GM21825 (cell line): ENCODE measurements around the gene CTBP2.

Experiments used
- ATAC-seq: cut with Tn5 transposase; IDR thresholded peaks from one replicate; pipeline ENCODE4 v1.9.1; 2021; ENCODE audit warnings: mild to moderate bottlenecking, moderate library complexity; ENCODE audit not compliant: unreplicated experiment

CTBP2 gene

DNA sequence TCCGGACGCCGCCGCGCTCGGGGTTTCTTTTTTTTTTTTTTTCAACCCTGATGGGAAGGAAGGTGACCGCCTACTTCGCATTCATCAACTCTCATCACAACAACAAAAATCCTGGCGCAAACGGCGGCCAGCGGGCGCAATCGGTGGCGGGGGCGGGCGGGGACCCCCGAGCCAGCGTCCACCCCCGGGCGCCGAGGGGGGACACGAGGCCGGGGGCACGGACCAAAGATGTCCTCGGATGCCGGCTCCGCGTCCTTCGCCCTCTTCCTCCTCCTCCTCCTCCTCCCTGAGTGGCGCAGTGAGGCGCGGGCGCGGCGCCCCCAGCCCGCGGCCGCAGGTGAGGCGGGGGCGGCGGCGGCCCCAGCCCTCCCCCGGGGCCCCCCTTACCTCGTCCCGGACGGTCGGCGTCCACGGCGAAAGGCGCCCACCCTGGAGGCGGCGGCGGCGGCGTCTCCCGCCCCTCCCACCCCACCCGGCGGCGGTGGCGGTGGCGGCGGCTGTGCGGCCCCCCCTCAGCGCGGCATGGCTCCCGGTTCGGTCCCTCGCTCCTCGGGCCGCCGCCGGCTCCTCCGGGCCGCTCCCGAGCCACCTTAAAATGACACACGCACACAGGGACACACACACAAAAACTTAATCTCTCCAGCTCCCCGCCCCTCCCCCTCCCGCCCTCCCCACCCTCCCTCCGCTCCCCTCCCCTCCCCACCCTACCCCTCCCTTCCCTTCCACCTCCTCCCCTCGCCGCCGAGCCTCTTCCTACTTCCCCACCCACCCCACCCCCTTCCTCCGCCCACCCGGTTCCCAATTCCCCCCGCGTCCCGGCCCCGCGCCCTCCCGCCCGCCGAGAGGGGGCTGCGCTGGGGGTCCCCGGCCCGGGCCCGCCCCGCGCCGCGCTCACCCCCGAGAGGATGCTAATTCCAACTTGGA is at the start of gene CTBP2:
Gene CTBP2 (minus strand): TSS at position 632 of the 924 bp plus-strand sequence.
- no peak for ATAC-seq

DNA sequence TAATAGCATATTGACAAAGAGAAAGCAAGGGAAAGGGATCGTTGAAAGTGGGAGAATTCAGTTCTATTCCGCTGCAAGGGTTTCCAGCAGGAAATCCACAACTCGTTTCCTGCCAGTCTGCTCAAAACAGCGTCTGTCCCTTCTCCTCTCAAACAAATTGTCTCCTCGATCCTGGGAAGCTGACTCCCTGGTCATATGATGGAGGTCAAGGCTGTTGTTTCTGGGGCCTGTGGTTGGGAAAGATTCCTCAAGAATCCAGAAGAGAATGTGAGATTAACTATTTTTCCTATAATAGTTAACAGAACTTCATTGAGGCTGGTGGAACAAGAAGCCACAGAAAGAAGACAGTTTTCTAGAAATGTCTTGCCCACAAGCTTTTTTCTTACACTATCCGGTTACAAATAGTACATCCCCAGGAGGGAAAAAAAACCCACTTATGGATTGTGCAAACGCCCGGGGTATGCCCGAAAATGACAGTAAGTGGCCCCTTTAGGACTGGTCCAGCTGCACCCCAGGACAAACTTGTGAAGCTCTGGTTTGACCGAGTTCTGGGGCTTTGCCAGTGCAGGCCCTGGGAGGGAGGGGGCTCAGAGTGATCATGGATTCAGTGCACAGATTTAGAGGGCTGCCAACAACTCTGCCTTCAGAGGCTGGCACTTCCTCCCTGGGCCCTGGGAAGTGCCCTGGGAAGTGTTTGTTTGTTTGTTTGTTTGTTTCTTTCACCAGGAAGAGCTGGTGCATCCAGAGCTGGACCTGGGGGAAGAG is 49.4 kb upstream of the CTBP2 start:
- no peak for ATAC-seq

DNA sequence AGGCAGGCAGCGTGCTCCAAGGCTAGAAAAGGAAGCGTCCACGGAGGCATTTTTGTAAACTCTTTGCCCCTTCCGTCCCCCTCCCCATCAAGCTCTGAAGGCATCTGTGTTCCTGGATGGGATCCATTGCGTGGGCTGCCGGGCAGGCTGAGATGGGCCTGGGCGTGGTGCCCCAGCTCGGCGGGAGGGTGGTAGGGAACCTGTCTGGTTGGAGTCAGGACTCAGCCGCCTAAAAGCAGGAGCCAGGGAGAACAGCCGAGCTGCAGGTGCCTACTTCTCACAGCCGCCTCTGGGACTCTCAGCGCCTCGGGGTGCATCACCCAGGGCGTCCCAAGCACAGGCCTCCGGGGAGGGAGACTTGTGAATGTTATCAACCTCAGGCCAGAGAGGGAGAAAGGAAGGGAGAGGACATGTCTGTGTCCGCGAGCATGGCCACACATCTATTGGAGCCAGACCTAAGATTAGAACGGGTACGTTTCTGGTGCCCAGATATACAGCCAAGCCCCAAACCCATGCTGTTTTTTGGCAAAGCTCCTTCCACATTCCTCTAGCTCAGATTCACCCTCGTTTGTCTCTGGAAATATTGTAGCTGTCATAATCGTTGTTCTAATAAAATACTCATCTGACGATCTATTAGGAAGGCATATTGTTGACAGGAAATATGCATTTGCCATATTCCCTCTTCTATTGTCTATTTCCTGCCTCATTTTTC is 48.6 kb upstream of the CTBP2 start:
- ATAC-seq = no peak

DNA sequence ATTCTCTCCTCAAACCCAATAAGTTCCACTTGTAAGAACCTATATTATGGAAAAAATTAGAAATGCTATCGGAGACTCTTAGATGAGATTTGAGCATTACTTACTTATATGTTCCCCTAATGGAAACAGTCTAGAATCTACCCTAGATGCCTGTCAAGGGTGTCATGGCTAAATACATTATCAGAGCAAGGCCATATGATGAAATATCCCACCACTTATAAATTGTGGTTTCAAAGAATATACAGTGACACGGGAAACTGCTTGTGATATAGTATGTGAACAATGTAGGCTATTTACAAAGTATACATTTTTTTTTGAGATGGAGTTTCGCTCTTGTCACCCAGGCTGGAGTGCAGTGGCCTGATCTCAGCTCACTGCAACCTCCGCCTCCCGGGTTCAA is 46.3 kb upstream of the CTBP2 start:
- no peak for ATAC-seq

DNA sequence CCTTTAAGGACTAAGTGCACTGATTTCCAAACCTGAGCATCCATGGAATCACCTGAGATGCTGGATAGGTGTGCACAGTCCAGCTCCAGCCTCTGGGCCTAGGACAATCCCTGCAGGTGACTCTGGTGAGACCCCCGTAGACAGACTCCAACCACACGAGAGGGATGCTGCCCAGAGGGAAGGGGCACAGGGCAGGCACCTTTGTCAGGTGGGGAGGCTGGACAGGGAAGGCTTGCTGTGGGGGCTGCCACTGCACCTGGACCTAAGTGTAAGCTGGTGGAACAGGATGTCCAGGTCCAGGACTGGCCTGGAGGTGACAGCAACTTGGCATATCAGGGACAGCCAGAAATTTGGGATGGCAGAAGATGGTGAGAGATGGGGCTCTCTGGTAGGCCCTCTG is 45.1 kb upstream of the CTBP2 start:
- no peak for ATAC-seq

DNA sequence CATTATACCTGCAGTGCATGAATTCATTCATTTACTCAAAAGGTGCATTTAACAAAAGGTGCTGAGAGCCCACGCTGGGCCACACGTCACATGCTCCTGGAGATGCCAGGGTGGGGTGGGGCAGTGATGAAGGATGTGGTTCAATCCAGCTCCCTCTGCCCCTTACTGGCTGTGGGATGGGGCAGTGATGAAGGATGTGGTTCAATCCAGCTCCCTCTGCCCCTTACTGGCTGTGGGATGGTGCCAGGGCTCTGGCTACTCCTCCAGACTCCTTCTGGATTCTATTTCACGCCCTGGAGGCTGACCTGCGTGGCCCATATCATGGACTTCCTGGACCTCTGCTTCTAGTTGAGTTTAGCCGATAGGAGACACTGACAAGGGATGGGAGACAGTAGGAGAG is 44.0 kb upstream of the CTBP2 start:
- ATAC-seq = no peak

DNA sequence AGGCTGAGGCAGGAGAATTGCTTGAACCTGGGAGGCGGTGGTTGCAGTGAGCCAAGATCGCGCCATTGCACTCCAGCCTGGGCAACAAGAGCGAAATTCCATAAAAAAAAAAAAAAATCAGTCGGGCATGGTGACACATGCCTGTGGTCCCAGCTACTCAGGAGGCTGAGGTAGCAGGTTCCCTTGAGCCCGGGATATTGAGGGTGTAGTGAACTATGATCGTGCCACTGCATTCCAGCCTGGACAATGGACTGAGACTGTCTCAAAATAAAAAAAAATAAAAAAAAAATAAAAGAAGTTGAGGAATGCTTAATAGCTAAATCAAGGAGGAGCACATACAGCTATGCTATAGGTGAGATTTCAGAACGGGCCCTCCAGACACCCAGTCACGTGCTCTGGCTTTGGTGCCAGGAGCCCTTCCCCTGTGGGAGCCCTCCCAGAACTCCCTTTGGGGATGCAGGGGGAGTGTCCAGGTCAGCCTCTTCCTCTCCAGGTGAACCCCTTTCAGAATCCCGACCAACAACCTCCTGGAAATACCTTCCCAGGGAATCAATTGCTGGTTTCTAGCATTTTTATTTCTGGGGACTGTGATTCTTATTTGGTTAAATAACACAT is 42.9 kb upstream of the CTBP2 start:
- no peak for ATAC-seq

DNA sequence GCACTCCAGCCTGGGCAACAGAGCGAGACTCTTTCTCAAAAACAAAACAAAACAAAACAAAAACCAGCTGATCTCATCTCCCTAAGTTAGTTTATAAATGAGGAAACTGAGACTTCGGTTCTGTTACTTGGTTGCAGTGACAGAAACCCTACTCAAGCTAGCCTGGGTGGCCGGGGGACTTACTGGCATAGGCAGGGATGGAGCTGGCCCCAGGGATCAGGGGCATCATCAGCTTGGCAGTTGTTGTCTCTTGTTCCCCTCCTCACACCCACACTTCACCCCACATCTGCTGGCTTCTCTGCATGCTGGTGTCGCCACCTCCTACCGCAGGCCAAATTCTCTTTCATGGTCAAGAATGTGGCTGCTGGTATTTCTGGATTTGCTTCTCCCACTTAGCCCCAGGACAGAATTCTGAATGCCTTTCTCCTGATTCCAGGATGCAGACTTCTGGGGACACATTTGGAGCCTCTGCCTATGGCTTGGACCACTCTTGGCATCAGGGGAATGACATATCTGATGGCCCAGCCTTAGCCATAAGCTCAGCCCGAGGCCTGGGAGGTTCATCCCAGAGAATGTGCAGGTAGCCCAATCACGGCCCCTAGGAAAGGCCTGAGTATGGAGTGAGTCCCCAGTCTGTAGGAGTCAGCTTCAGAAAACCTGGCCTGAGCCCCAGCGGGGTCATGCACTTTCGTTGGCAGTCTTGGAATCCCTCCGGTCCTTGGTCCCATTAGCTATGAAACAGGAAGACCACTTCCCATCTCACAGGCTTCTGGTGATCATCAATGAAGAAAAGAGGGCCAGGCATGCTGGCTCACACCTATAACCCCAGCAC is 41.6 kb upstream of the CTBP2 start:
- ATAC-seq = no peak

DNA sequence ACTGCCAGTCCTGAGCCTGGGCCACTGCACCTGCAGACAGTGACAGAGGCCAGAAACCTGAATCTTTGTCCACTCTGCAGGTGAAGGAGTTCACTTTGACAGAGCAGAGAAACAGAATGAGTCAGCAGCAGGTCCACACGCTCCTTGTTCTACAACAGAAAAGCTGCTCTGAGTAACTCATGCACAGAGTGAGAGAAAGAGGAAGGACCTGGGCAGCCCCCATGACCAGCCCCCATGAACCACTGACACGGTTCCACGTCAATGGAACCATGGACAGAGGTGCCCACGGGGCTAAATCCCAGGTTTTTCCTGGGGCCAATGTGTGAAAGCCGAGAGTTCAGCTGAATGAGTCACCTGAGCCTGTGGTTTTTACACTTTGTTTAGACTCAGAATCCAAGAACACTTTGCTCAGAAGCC is 40.8 kb upstream of the CTBP2 start:
- peak; percentile 79 for ATAC-seq

DNA sequence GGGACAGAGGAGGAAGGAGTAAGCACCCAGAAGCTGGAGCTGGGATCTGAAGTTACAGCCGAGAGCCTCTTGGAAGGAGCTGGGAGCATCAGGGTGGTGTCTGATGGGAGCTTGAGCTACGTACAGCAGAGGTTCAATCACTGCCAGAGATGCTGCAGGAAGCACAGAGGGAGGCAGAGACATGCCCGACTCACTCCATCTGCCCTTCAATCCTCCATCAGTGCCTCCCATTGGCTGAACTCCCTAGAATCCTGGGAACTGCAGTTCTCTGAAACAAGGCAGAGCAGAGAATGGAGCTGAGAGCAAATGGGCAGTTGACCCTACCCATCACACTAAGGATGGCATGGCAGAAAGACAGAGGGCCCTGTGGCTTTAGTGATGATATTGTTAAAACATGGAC is 40.0 kb upstream of the CTBP2 start:
- ATAC-seq = no peak

DNA sequence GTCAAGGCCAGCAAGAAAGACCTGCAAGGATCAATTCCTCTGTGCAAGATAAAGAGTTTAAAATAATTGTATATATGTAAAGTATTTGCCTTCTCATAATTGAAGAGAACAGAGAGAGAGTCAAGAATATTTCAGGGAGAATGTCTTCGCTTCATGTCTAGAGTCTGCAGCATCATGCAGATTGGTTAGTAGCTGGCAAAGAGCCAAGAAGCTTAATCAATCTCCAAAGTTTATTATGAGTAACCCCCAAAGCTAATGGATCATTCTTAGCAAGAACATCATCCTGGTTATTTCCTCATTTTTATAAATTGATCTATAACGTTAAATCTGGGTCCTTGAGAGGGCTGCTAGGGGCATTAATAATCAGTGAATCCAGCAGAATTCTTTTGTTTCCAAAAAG is 38.9 kb upstream of the CTBP2 start:
- no peak for ATAC-seq

DNA sequence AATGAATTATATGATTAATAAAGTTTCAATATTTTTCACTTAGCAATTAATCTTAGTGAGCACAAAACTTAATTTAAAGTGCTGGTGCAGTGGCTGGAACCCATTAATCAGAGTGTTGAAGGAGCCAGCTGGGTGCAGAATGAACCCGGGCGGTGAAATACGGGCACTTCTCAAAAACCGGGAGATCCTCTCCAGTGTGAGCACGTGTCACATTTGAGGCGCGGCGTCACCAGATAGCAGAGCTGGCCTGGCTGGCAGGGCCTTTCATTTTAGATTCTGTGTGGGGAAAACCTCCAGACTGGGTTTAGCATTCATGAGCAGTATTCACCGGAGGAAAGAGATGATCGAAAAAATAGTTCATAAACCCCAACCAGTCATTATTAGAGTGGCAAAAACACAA is 34.5 kb upstream of the CTBP2 start:
- no peak for ATAC-seq

DNA sequence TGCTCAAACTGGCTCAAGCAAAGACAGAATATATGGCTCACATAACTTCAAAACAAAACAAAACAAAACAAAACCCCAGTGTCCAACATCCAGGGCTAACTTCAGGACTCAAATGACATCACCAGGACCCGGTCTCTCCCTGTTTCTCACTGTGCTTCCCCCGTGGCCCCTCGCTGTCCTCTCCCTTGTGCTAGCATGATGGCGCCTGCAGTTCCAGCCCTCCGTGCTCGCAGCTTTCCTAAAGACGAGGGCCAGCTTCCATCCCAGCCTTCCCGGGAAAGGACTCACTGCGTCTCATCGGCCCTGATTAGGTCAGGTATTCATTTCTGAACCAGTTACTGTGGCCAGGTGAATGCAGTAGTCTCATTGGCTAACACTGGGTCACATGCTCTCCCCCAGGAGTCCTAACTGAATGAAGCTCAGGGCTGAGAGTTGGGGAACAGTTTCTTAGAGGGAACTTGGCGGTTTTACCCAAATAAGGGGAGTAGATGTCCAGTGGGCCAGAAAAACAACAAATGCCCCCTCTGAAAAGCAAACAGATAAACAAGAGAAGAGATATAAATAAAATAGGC is 33.0 kb upstream of the CTBP2 start:
- ATAC-seq = no peak

DNA sequence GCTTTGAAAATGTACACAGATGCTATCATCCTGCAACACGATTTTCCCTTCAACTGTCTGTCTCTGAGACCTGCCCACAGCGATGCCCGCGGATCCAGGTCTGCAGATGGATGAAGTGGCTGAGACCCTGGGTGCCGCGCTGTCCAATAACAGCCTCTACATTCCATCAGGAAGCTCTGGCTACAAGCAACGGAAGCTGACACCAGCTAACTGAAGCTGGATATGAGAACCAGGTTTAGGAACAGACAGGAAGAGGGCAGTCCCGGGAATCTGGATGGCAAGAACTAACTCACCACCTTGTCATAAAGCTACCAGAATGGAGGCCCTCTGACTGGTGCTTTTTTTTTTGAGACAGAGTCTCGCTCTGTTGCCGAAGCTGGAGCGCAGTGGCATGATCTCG is 32.3 kb upstream of the CTBP2 start:
- no peak for ATAC-seq

DNA sequence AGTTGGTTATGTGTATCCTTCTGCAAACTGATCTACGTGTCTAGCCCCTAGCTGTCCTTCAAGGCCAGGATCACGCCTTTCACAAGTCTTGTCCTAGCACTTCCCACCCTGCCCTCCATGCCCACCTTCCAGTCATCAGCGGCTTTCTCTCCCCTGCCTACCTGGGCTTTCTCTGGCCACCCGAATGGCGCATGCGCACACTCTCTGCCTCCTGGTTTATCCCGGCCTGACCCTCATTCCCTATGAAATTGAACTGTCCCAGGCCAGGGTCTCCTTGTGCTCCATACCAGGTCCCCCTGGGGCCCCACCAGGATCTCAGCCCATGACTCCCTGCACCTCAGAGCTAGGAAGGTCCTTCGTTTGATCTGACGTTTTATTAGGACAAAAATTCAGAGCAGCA is 31.6 kb upstream of the CTBP2 start:
- ATAC-seq = no peak

DNA sequence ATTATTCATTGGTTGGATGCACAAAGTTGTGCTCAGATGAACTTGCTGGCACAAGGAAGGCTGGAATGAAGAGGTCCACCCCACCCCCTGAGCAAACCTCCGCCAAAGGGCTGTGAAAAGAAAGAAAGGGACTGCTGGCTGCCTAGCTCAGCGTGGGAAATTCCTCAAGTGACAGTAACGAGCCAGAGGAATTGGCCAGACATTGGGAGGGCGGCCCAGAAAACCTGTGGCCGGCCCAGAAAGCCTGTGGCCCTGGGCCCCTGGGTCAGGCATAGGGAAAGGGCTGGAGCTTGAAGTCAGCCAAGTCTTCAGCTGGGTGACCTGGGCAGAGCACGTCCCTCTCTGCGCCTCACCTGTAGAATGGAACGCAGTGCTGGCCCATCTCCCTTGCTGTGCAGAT is 30.6 kb upstream of the CTBP2 start:
- no peak for ATAC-seq

DNA sequence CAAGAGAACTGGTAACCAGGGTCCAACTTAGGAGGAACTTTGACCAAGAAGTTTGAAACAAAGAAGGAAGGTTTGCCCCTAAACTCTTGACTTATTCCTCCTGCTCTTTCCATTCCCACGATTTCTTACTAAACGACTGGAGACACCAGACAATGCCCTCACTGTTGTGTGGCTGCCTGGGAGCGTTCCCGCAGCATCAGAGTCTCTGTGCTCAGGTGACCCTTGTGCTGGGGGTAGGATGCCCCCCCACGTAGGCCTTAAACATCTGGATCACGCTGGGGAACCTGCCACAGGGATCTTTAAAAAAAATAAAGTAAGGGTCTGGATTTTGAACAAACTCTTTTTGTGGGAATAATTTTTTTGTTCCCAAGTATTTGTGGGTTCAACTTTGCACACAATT is 30.1 kb upstream of the CTBP2 start:
- ATAC-seq = no peak

DNA sequence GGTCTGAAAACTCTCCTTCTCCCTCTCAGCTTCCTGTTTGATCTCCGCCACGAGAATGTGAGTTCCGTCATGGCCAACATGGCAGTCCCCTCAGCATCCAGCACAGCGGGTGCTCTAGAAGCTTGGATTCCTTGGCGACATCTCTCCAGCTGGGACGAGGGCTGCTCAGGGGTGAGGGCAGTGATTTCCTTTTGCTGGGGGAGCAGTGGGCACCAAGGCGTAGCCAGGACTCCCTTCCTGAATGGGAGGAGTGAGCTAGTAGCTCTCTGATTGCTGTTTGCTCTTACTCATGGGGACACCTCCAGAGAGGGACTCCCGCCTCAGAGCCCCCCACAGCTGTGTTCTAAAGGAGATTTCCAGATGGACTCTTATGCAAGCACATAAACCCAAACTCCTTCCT is 28.8 kb upstream of the CTBP2 start:
- ATAC-seq = no peak

DNA sequence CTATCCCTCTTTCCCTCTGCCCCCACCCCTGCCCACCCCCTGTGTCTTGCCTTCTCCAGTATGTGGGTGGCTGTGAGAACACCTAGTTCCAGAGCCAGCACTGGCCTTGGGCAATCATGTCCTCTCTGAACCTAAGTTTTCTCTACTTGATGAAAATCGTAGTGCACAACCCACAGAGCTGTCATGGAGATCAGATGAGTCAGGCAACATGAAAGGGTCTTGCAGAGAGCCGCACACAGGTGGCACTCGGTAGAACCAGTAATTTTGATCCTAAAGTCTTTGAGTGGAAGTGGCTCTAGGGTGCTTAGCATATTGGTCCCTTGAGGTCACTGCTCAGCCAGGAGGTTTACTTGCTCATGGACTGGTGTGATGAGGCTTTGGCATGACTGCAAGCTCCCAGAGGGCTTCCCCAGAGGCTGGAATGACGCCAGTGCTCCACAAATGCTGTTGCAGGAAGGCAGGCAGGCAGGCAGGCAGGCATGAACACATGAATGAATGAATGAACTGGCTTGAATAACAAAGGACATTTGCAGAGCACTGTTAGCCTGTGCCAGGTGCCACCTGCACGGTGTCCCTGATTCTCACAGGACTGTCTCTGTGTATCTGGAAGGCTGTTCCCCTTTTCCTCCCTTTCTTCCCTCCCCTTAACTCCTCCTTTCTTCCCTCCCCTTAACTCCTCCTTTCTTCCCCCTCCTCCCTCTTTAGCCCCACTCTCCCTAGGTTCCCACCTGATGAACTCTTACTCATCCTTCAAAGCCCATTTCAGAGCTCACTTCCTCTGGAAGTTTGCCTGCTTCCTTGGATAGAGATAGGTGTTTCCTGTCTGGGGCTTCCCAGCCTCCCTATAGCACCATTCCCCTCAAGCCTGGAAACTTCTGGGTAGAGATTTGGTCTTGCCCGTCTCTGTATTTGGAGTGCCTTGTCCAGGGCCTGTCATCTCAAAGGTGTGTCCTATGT is 27.2 kb upstream of the CTBP2 start:
- ATAC-seq = no peak
